Chondrocyte (in vitro differentiated cells): ENCODE data around the gene NFKBIE. TPM values are rescaled to one million over a fixed set of nuclear protein-coding genes. Genes with fewer than 3 reads are reported as not detected.
A peak's percentile ranks its signal among the peaks of the same experiment; 100 is the strongest.

Experiments
- DNase-seq: peaks from one replicate; pipeline ENCODE4 v3.0.0; 2021; ENCODE audit warnings: mixed read lengths, low spot score
- H3K27ac Mint-ChIP-seq: one replicate; pipeline ENCODE4 v1.8.0; 2021; ENCODE audit warnings: mild to moderate bottlenecking, moderate library complexity, mixed read lengths; ENCODE audit not compliant: unreplicated experiment
- H3K27me3 Mint-ChIP-seq: 2 replicates; pipeline ENCODE4 v1.8.0; 2021; ENCODE audit warnings: low read depth, mixed read lengths
- H3K36me3 Mint-ChIP-seq: 2 replicates; pipeline ENCODE4 v1.8.0; 2021; ENCODE audit warnings: low read depth, mixed read lengths
- H3K4me1 Mint-ChIP-seq: 2 replicates; pipeline ENCODE4 v1.8.0; 2021; ENCODE audit warnings: low read depth, mild to moderate bottlenecking, mixed read lengths
- H3K4me3 Mint-ChIP-seq: one replicate; pipeline ENCODE4 v1.8.0; 2021; ENCODE audit warnings: mild to moderate bottlenecking, moderate library complexity, mixed read lengths; ENCODE audit not compliant: unreplicated experiment
- H3K9me3 Mint-ChIP-seq: 2 replicates; pipeline ENCODE4 v1.8.0; 2021; ENCODE audit warnings: low read depth, mixed read lengths
- total RNA-seq: library from RNA; stranded (reverse); gene quantifications from 3 replicates; pipeline ENCODE4 v1.2.1, GENCODE V29; 2021
- TF ChIP-seq, protein P1 (sequence below): fragments of 200-600 bp; sonication (generic); IDR thresholded peaks from 2 replicates; pipeline ENCODE4 v1.5.0; 2021; ENCODE audit warnings: antibody characterized with exemption, mild to moderate bottlenecking, moderate library complexity

The NFKBIE gene
- total RNA-seq, 1 donor from 2014 or later = 6.2 TPM

DNA sequence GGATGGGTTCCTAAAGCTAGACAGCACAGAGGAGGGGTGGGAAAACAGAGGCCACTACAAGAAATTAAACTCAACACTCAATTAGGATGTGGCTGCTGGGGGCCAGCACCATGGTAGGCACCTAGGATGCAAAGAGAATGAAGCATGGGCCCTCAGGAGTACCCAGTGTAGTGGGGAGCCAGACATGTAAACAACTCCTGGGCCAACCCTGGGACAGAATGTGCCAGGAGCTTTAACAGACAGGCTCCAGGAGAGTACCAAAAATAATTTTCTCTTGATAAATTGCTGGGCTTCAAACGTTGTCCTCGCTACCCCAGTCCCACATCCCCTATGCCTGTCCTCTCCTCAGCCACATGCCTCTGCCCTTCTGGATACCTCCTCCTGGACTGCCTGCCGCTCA, 6.6 kb upstream of the NFKBIE start:
- no peak for DNase-seq
- Mint-ChIP-seq H3K4me1 (peaks cover 4% of the 10 kb centered on the region), H3K9me3 (no peaks in the 10 kb centered on the region), H3K27me3 (peaks cover 38% of the 10 kb centered on the region), H3K27ac (no peak overlapping the region), H3K36me3 (no peaks in the 10 kb centered on the region), H3K4me3 (no peak overlapping the region)
- TF ChIP-seq, protein P1, sequence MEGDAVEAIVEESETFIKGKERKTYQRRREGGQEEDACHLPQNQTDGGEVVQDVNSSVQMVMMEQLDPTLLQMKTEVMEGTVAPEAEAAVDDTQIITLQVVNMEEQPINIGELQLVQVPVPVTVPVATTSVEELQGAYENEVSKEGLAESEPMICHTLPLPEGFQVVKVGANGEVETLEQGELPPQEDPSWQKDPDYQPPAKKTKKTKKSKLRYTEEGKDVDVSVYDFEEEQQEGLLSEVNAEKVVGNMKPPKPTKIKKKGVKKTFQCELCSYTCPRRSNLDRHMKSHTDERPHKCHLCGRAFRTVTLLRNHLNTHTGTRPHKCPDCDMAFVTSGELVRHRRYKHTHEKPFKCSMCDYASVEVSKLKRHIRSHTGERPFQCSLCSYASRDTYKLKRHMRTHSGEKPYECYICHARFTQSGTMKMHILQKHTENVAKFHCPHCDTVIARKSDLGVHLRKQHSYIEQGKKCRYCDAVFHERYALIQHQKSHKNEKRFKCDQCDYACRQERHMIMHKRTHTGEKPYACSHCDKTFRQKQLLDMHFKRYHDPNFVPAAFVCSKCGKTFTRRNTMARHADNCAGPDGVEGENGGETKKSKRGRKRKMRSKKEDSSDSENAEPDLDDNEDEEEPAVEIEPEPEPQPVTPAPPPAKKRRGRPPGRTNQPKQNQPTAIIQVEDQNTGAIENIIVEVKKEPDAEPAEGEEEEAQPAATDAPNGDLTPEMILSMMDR = no peak

DNA sequence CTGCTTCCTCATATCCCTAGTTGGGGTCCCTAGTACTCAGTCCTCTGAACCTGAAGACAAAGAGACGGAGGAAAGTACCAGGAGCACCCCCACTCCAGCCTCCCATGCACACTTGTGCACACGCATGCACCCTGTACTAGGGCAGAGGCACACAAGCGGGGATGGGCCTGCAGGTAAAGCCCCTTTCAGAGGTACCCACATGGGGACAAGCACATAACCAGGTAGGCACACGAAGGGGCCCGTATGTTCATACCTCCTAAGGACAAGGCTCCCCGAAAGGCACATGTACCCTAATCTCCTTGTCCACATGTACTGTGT, 6.0 kb upstream of the NFKBIE start:
- Mint-ChIP-seq H3K27ac (peak overlapping the region; percentile 41), H3K9me3 (no peaks in the 10 kb centered on the region), H3K27me3 (peaks cover 38% of the 10 kb centered on the region), H3K4me3 (peak overlapping the region; percentile 45), H3K4me1 (peaks cover 4% of the 10 kb centered on the region), H3K36me3 (no peaks in the 10 kb centered on the region)
- no peak for DNase-seq
- TF ChIP-seq, protein P1 = no peak

DNA sequence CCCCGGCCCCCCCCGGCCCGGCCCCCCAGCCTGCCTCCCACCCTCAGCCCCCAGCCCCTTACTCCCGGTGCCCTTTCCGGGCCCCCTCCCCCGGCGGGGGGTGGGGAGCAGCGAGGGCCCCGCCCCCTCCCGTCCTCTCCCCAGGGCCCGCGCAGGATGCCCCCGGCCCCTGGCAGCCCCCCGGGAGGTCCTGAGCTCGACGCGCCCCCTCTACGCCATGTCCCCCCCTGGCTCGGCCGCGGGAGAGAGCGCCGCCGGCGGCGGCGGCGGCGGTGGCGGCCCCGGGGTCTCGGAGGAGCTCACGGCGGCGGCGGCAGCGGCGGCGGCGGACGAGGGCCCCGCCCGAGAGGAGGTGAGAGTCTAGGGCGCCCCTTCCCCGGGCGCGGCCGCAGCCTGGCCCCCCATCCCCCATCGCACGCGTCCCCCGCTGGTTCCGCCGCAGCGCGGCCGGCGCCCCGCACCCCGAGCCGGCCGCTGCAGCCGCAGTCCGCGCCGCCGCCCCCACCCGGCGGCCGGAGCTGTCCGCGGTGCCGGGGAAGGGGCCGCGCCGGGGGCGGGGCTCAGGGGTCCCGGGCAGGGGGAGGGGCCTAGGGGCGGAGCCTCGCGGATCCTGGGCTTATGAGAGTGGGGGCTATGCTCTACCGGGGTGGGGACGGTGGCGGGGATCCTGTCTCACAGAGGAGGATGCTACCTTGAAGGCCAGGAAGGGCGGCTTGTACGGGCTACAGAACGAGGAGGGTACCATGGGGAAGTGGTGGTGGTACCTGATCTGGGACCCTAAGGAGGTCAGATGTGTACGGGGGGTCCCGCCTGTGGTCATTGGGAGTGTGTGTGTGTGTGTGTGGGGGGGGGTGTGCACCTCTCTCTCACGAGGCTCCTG, 5.4 kb upstream of the NFKBIE start:
- Mint-ChIP-seq H3K4me3 (peak overlapping the region; percentile 45), H3K9me3 (no peaks in the 10 kb centered on the region), H3K4me1 (peaks cover 4% of the 10 kb centered on the region), H3K27me3 (peaks cover 38% of the 10 kb centered on the region), H3K27ac (no peak overlapping the region), H3K36me3 (no peaks in the 10 kb centered on the region)
- DNase-seq = no peak
- TF ChIP-seq, protein P1 = no peak

DNA sequence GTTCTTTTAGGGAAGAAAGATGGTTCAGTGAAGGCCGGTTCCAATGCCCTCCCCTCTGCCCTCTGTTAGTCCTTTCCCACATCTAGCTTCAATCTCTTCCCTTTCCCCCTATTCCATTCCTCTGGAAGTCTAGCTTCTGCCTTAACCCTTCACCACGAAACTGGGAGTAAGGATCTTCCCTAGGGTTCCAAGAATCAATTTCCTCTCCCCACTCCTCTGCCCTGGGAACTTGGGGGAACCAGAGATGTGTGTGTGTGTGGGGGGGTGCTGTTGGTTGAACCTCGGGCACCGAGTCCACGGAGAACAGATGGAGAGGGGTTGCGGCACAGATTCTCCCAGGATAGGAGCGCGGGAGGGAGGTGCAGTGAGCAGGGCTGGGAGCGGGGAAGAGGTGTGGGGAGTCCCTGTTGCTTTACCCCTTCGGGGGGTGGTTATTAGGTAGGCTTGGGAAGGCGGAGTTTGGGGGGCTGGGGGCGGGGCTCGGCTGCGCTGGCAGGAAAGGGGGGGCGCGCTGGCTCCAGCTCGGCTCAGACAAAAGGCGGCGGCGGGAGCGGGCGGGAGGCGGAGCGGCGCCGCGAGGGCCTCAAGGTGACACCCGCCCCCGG, 4.7 kb upstream of the NFKBIE start, which contains the start of gene TMEM151B:
Gene TMEM151B, plus strand, starts transcription at position 530 of the 605 bp plus-strand sequence. CDS start 293 bp downstream, outside the sequence.
- Mint-ChIP-seq H3K36me3 (no peaks in the 10 kb centered on the region), H3K27ac (no peak within 1 kb of the TSS), H3K4me3 (peak within 1 kb of the TSS; percentile 58), H3K9me3 (no peaks in the 10 kb centered on the region), H3K4me1 (peaks cover 9% of the 10 kb centered on the region), H3K27me3 (peaks cover 38% of the 10 kb centered on the region)
- TF ChIP-seq, protein P1 = no peak
- DNase-seq = no peak

DNA sequence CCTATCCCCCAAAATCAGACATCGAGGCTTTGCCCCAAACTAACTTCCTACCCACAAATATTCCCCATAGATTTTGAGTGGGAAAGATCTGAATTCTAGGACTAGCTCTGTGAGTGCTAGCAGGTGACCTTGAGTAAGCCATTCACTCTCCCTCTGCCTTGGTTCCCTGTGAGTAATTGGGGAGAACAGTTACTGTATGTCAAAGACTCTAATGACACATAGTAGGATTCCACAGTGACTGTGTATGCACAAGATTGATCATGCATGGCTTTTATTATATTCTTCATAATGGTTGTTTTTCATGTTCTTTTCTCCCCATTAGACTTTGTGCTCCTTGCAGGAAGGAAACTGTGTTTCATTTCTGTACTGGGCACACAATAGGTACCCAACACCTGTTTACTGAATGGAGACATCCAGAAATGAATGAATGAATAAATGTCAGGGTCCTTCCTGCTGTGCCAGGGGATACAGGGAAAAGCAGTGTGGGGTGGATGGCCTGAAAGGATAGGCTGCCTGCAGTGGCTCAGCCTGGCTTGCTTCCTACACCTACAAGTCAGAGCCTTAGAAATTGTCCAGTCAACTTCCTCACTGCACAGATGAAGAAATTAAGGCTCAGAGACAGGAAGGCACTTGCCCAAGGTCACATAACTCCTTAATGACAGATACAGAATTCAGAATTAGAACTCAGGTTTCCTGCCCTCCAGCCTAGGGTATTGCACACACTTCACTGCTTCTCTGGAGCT, 4.0 kb upstream of the NFKBIE start:
- Mint-ChIP-seq H3K27ac (no peak overlapping the region), H3K4me3 (peak overlapping the region; percentile 58), H3K9me3 (no peaks in the 10 kb centered on the region), H3K36me3 (no peaks in the 10 kb centered on the region), H3K27me3 (peaks cover 37% of the 10 kb centered on the region), H3K4me1 (peaks cover 16% of the 10 kb centered on the region)
- DNase-seq = no peak
- TF ChIP-seq, protein P1 = no peak
